Skeletal muscle satellite cell (primary cell): ENCODE data around the gene GXYLT2.

Experiments used
- H3K27me3 ChIP-seq: 2 replicates; pipeline ENCODE4 v1.7.0; 2013; ENCODE audit warnings: low read length; ENCODE audit not compliant: control insufficient read depth, insufficient read depth
- H3K36me3 ChIP-seq: 2 replicates; pipeline ENCODE4 v1.7.0; 2013; ENCODE audit warnings: mild to moderate bottlenecking, control low read depth, low read length; ENCODE audit not compliant: insufficient read depth
- H3K4me1 ChIP-seq: 2 replicates; pipeline ENCODE4 v1.7.0; 2013; ENCODE audit warnings: low read length; ENCODE audit not compliant: control insufficient read depth, insufficient read depth
- H3K4me2 ChIP-seq: 2 replicates; pipeline ENCODE4 v1.7.0; 2013; ENCODE audit warnings: mild to moderate bottlenecking, low read length
- H3K4me3 ChIP-seq: 2 replicates; pipeline ENCODE4 v1.7.0; 2013; ENCODE audit warnings: low read length
- H3K9ac ChIP-seq: 2 replicates; pipeline ENCODE4 v1.7.0; 2013; ENCODE audit warnings: mild to moderate bottlenecking, low read depth, low read length, moderate library complexity
- H3K9me3 ChIP-seq: replicated peaks from 2 replicates; pipeline ENCODE4 v1.7.0; 2013; ENCODE audit warnings: mild to moderate bottlenecking, control low read depth, low read length

GXYLT2 gene

GRCh38 chr3:72942427-72942826 lies 54.6 kb downstream of the GXYLT2 start:
- Histone ChIP-seq H3K9me3 (no peaks in the 10 kb centered on the region), H3K9ac (no peak overlapping the region), H3K27me3 (no peaks in the 10 kb centered on the region), H3K4me2 (no peak overlapping the region), H3K4me1 (peaks cover 14% of the 10 kb centered on the region), H3K36me3 (no peaks in the 10 kb centered on the region), H3K4me3 (no peak overlapping the region)

- no peak overlapping the region for H3K9ac ChIP-seq
- no peak overlapping the region for H3K4me3 ChIP-seq
- H3K9me3 ChIP-seq: no peaks in the 10 kb centered on the region
- H3K4me1 ChIP-seq: peaks cover 9% of the 10 kb centered on the region
- no peak overlapping the region for H3K4me2 ChIP-seq
- H3K27me3 ChIP-seq: no peaks in the 10 kb centered on the region
- H3K36me3 ChIP-seq: no peaks in the 10 kb centered on the region
Observed at GRCh38 chr3:72944696-72945095, 56.9 kb downstream of the GXYLT2 start.

- Histone ChIP-seq H3K4me1 (peaks cover 9% of the 10 kb centered on the region), H3K9me3 (no peaks in the 10 kb centered on the region), H3K4me2 (no peak overlapping the region), H3K27me3 (no peaks in the 10 kb centered on the region), H3K9ac (no peak overlapping the region), H3K36me3 (no peaks in the 10 kb centered on the region), H3K4me3 (no peak overlapping the region)
Observed at GRCh38 chr3:72947715-72948490, 60.1 kb downstream of the GXYLT2 start.

- Histone ChIP-seq H3K4me2 (no peak overlapping the region), H3K4me1 (peaks cover 9% of the 10 kb centered on the region), H3K36me3 (no peaks in the 10 kb centered on the region), H3K4me3 (no peak overlapping the region), H3K9me3 (no peaks in the 10 kb centered on the region), H3K27me3 (no peaks in the 10 kb centered on the region), H3K9ac (no peak overlapping the region)
Observed at GRCh38 chr3:72949016-72949415, 61.2 kb downstream of the GXYLT2 start.

GRCh38 chr3:72950372-72950771 lies 62.5 kb downstream of the GXYLT2 start:
- H3K4me1 ChIP-seq: peaks cover 7% of the 10 kb centered on the region
- H3K9ac ChIP-seq: no peak overlapping the region
- no peaks in the 10 kb centered on the region for H3K27me3 ChIP-seq
- no peaks in the 10 kb centered on the region for H3K9me3 ChIP-seq
- H3K36me3 ChIP-seq: no peaks in the 10 kb centered on the region
- H3K4me2 ChIP-seq: no peak overlapping the region
- H3K4me3 ChIP-seq: no peak overlapping the region

GRCh38 chr3:72950801-72951200 lies 63.0 kb downstream of the GXYLT2 start:
- no peaks in the 10 kb centered on the region for H3K36me3 ChIP-seq
- peaks cover 2% of the 10 kb centered on the region for H3K4me1 ChIP-seq
- no peak overlapping the region for H3K4me2 ChIP-seq
- no peak overlapping the region for H3K4me3 ChIP-seq
- no peaks in the 10 kb centered on the region for H3K9me3 ChIP-seq
- no peaks in the 10 kb centered on the region for H3K27me3 ChIP-seq
- H3K9ac ChIP-seq: no peak overlapping the region

GRCh38 chr3:72951259-72951722 lies 63.4 kb downstream of the GXYLT2 start:
- H3K9ac ChIP-seq: no peak overlapping the region

GRCh38 chr3:72953325-72953956 lies 65.6 kb downstream of the GXYLT2 start:
- Histone ChIP-seq H3K9ac (no peak overlapping the region), H3K4me3 (no peak overlapping the region), H3K9me3 (no peaks in the 10 kb centered on the region), H3K36me3 (no peaks in the 10 kb centered on the region), H3K4me1 (no peaks in the 10 kb centered on the region), H3K27me3 (no peaks in the 10 kb centered on the region), H3K4me2 (no peak overlapping the region)

More at GRCh38 chr3:72951259-72951722, 63.4 kb downstream of the GXYLT2 start:
- Histone ChIP-seq H3K4me3 (no peak overlapping the region), H3K4me1 (no peaks in the 10 kb centered on the region), H3K9me3 (no peaks in the 10 kb centered on the region), H3K27me3 (no peaks in the 10 kb centered on the region), H3K36me3 (no peaks in the 10 kb centered on the region), H3K4me2 (no peak overlapping the region)

- Histone ChIP-seq H3K9me3 (no peaks in the 10 kb centered on the region), H3K4me3 (no peak overlapping the region), H3K36me3 (no peaks in the 10 kb centered on the region), H3K4me1 (no peaks in the 10 kb centered on the region), H3K9ac (no peak overlapping the region), H3K4me2 (no peak overlapping the region), H3K27me3 (no peaks in the 10 kb centered on the region)
Observed at GRCh38 chr3:72957297-72957696, 69.5 kb downstream of the GXYLT2 start.

GRCh38 chr3:72959336-72959735 lies 71.5 kb downstream of the GXYLT2 start:
- Histone ChIP-seq H3K36me3 (no peaks in the 10 kb centered on the region), H3K4me1 (no peaks in the 10 kb centered on the region), H3K9ac (no peak overlapping the region), H3K4me3 (no peak overlapping the region), H3K27me3 (no peaks in the 10 kb centered on the region), H3K9me3 (no peaks in the 10 kb centered on the region), H3K4me2 (no peak overlapping the region)

GRCh38 chr3:72960812-72961518 lies 73.1 kb downstream of the GXYLT2 start:
- Histone ChIP-seq H3K4me1 (no peaks in the 10 kb centered on the region), H3K36me3 (no peaks in the 10 kb centered on the region), H3K4me3 (no peak overlapping the region), H3K9ac (no peak overlapping the region), H3K4me2 (no peak overlapping the region), H3K27me3 (no peaks in the 10 kb centered on the region), H3K9me3 (no peaks in the 10 kb centered on the region)
